KMS-11 (cell line): ENCODE measurements around the gene RXFP4.
A peak's percentile ranks its signal among the peaks of the same experiment; 100 is the strongest.

Experiments
- H2AFZ ChIP-seq: fragments of 200-600 bp; sonication (generic); 2 replicates; pipeline ENCODE4 v1.6.1; 2016; ENCODE audit warnings: antibody characterized with exemption, mixed run types, low read depth
- H3K27ac ChIP-seq: fragments of 200-600 bp; sonication (generic); 2 replicates; pipeline ENCODE4 v1.6.1; 2016; ENCODE audit warnings: mild to moderate bottlenecking, mixed run types
- H3K27me3 ChIP-seq: fragments of 200-600 bp; sonication (generic); 2 replicates; pipeline ENCODE4 v1.6.1; 2017; ENCODE audit warnings: mild to moderate bottlenecking, low read depth, mixed run types, moderate library complexity; ENCODE audit not compliant: insufficient read depth
- H3K36me3 ChIP-seq: fragments of 200-600 bp; sonication (generic); 2 replicates; pipeline ENCODE4 v1.6.1; 2017; ENCODE audit warnings: mild to moderate bottlenecking, mixed run types; ENCODE audit not compliant: insufficient read depth
- H3K4me1 ChIP-seq: fragments of 200-600 bp; sonication (generic); 2 replicates; pipeline ENCODE4 v1.6.1; 2016; ENCODE audit warnings: mild to moderate bottlenecking, low read depth, mixed run types; ENCODE audit not compliant: poor library complexity, severe bottlenecking
- H3K4me2 ChIP-seq: fragments of 200-600 bp; sonication (generic); 2 replicates; pipeline ENCODE4 v1.7.0; 2016; ENCODE audit warnings: mild to moderate bottlenecking, mixed run types
- H3K4me3 ChIP-seq: fragments of 200-600 bp; sonication (generic); IDR thresholded peaks from 2 replicates; pipeline ENCODE4 v1.6.1; 2017; ENCODE audit warnings: low read depth, low read length, mixed read lengths; ENCODE audit not compliant: insufficient read depth
- H3K79me2 ChIP-seq: fragments of 200-600 bp; sonication (generic); 2 replicates; pipeline ENCODE4 v1.6.1; 2016; ENCODE audit warnings: low read depth, mixed run types; ENCODE audit not compliant: insufficient read depth
- H3K9ac ChIP-seq: fragments of 200-600 bp; sonication (generic); 2 replicates; pipeline ENCODE4 v1.6.1; 2016; ENCODE audit warnings: mild to moderate bottlenecking, mixed run types
- H4K20me1 ChIP-seq: fragments of 200-600 bp; sonication (generic); 2 replicates; pipeline ENCODE4 v1.6.1; 2016; ENCODE audit warnings: mild to moderate bottlenecking, mixed run types; ENCODE audit not compliant: insufficient read depth
- TF ChIP-seq, protein P1 (sequence below): fragments of 200-600 bp; sonication (generic); conservative IDR thresholded peaks from 2 replicates; pipeline ENCODE4 v1.6.1; 2017; ENCODE audit warnings: low read depth, mild to moderate bottlenecking, antibody characterized with exemption, low read length, moderate library complexity, mixed read lengths

The RXFP4 gene

DNA sequence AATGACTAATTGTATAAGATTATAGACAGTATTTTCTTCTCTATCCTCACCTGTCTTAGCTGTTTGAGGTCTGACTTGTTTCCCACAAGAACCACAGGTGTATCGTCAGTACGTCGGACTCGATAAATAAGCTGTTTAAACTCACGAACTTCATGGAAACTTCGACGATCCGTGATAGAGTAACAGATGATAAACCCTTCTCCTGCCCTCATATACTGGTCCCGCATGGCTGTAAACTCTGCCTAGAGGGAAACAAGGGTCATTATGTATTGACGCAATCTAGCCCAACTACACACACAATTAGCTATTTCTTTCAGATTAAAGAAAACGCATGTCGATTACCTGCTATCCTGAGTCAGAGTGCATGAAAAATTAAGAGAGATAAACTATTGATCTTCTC lies 37.2 kb upstream of the RXFP4 start:
- H3K27me3 ChIP-seq, result no peaks in the 10 kb centered on the region
- H3K9ac ChIP-seq, result no peak overlapping the region
- no peak overlapping the region for H3K27ac ChIP-seq
- no peaks in the 10 kb centered on the region for H4K20me1 ChIP-seq
- TF ChIP-seq, protein P1, sequence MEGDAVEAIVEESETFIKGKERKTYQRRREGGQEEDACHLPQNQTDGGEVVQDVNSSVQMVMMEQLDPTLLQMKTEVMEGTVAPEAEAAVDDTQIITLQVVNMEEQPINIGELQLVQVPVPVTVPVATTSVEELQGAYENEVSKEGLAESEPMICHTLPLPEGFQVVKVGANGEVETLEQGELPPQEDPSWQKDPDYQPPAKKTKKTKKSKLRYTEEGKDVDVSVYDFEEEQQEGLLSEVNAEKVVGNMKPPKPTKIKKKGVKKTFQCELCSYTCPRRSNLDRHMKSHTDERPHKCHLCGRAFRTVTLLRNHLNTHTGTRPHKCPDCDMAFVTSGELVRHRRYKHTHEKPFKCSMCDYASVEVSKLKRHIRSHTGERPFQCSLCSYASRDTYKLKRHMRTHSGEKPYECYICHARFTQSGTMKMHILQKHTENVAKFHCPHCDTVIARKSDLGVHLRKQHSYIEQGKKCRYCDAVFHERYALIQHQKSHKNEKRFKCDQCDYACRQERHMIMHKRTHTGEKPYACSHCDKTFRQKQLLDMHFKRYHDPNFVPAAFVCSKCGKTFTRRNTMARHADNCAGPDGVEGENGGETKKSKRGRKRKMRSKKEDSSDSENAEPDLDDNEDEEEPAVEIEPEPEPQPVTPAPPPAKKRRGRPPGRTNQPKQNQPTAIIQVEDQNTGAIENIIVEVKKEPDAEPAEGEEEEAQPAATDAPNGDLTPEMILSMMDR, result no peak
- no peaks in the 10 kb centered on the region for H3K79me2 ChIP-seq
- H3K4me3 ChIP-seq, result no peak overlapping the region
- H2AFZ ChIP-seq, result no peak overlapping the region
- peaks cover 6% of the 10 kb centered on the region; the same call in 1 of the 2 replicates for H3K36me3 ChIP-seq
- no peak overlapping the region for H3K4me2 ChIP-seq
- H3K4me1 ChIP-seq, result no peaks in the 10 kb centered on the region

DNA sequence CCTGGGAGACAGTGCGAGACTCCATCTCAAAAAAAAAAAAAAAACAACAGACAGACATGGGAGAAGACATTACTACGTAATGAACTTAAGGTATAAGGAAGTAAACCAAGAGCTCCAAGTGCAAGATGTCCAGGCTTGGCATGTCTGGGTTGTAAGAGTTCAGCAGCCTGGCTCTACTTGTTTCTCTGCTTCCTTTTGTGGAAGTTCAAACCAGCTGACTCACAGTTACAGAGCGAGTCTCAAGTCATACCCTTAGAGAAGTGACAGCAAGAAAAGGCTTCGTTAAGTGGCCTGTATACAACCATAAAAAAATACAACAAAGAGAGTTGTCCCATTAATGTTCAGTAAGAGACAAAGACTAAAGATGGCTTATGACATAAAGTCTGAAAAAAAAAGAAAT lies 31.5 kb upstream of the RXFP4 start:
- no peak overlapping the region for H3K9ac ChIP-seq
- H3K27me3 ChIP-seq, result no peaks in the 10 kb centered on the region
- no peak overlapping the region for H3K4me3 ChIP-seq
- no peaks in the 10 kb centered on the region for H4K20me1 ChIP-seq
- H3K4me2 ChIP-seq, result peak overlapping the region; percentile 73
- no peak overlapping the region for H2AFZ ChIP-seq
- peaks cover 7% of the 10 kb centered on the region; the same call in 1 of the 2 replicates for H3K79me2 ChIP-seq
- H3K36me3 ChIP-seq, result peaks cover 21% of the 10 kb centered on the region; the same call in 1 of the 2 replicates
- no peak overlapping the region for H3K27ac ChIP-seq
- peaks cover 28% of the 10 kb centered on the region for H3K4me1 ChIP-seq
- TF ChIP-seq, protein P1, result no peak

DNA sequence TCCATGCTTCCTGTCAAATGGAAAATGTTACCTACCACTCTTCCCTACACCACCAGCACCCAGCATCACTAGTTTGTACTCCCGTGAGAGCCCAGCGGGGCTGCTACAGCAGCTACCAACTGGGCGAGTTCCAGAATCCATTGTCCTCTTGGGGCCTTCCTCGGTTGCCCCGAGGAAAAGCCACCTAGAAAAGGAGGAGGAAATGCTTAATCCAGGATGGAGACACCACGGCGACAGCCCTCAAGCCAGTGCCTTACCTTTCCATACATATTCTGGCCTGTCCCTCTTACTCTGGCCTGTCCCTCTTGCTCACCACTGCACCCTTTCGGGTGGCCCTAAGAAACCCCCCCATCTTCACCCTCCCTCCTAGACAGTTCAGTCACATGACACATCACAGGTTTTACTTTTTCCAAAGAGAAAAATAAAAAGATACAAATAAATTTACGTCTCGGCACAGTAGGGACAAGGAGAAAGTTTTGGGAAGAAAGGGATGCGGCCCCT lies 30.8 kb upstream of the RXFP4 start:
- H3K27me3 ChIP-seq, result no peaks in the 10 kb centered on the region
- H2AFZ ChIP-seq, result peak overlapping the region; percentile 46
- peaks cover 28% of the 10 kb centered on the region; the same call in 1 of the 2 replicates for H3K36me3 ChIP-seq
- no peaks in the 10 kb centered on the region for H4K20me1 ChIP-seq
- H3K27ac ChIP-seq, result peak overlapping the region; percentile 25; the same call in 1 of the 2 replicates
- TF ChIP-seq, protein P1, result 0 out of 2 replicates have a peak, but pooled peaks have one; percentile 25
- H3K4me3 ChIP-seq, result peak overlapping the region; percentile 100
- H3K79me2 ChIP-seq, result peaks cover 7% of the 10 kb centered on the region; the same call in 1 of the 2 replicates
- peak overlapping the region; percentile 73 for H3K4me2 ChIP-seq
- H3K9ac ChIP-seq, result peak overlapping the region; percentile 40; the same call in 1 of the 2 replicates
- H3K4me1 ChIP-seq, result peaks cover 28% of the 10 kb centered on the region

DNA sequence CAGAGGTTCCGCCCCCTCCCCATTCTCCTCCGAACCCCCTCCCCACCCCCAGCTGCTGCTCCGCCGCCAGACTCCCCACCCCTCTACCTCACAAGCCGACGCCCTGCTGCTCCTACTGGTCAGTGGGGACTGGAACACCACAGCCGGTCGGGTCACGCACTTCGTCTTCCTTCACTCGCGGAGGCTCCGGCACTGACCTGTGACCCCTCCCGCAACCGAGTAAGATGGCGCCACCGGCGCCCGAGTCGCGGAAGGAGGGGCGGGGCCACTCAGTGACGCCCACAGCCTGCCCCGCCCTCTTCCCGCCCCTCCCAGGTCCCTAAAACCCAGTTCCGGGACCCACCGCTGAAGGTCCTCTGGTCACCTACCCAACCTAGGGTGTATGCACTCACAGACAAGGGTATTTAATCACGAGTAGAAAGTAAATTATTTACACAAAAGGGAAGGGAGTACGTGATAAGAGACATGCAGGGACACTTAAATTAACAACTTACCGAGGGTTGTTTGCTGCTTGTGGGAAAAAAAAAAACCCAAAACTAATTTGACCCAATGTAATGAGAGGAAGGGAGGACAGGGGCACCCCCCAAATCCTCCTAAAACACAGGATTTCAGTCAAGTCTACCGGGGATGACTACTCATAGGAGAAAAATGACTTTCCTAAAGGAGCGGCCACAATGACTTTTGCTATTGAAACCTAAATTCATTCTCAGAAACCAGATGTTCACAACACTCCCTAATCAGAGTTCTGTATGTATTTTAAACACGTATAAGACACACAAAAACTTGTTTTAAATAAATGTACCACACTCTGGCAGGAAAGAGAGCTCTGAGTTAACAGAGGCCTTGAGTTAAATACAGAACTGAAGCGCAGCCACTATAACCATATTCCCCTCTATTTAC lies 30.0 kb upstream of the RXFP4 start, which contains the start of gene RIT1:
RIT1 (minus strand) TSS at position 194 of the 900 bp plus-strand sequence. CDS start 588 bp downstream, outside the sequence.
- Histone ChIP-seq H4K20me1 (no peaks in the 10 kb centered on the region), H3K79me2 (peaks cover 7% of the 10 kb centered on the region; the same call in 1 of the 2 replicates), H3K4me3 (peak within 1 kb of the TSS; percentile 100), H2AFZ (peak within 1 kb of the TSS; percentile 46), H3K27ac (peak within 1 kb of the TSS; percentile 25; the same call in 1 of the 2 replicates), H3K9ac (peak within 1 kb of the TSS; percentile 40; the same call in 1 of the 2 replicates), H3K27me3 (no peaks in the 10 kb centered on the region), H3K4me1 (peaks cover 28% of the 10 kb centered on the region), H3K36me3 (peaks cover 35% of the 10 kb centered on the region; the same call in 1 of the 2 replicates), H3K4me2 (peak within 1 kb of the TSS; percentile 73)
- TF ChIP-seq, protein P1, result no peak; the same call in 1 of the 2 replicates
